ENCODE measurements around the gene POM121L2.
"Not testable (repeated sequence)": the region's sequence is repeated elsewhere in the genome, so short reads cannot be mapped to it uniquely, and the experiment has no call there.

DNA sequence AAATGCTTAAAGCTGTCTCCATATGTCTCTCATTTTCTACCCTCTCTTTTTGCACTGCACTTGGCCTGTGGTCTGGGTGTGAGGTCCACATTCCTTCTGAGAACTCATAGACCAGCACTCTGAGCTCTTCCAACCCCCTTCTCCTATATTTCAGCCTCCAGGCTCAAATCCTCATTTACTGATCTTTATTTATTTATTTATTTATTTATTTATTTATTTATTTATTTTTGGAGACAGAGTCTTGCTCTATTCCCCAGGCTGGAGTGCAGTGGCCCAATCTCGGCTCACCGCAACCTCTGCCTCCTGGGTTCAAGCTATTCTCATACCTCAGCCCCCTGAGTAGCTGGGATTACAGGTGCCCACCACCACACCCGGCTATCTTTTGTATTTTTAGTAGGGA lies 45.1 kb downstream of the POM121L2 start:
- TF ChIP-seq, protein P1, sequence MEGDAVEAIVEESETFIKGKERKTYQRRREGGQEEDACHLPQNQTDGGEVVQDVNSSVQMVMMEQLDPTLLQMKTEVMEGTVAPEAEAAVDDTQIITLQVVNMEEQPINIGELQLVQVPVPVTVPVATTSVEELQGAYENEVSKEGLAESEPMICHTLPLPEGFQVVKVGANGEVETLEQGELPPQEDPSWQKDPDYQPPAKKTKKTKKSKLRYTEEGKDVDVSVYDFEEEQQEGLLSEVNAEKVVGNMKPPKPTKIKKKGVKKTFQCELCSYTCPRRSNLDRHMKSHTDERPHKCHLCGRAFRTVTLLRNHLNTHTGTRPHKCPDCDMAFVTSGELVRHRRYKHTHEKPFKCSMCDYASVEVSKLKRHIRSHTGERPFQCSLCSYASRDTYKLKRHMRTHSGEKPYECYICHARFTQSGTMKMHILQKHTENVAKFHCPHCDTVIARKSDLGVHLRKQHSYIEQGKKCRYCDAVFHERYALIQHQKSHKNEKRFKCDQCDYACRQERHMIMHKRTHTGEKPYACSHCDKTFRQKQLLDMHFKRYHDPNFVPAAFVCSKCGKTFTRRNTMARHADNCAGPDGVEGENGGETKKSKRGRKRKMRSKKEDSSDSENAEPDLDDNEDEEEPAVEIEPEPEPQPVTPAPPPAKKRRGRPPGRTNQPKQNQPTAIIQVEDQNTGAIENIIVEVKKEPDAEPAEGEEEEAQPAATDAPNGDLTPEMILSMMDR (conservative IDR thresholded peaks at IDR 0.05; ENCODE audit: low read length): not testable (repeated sequence)
- TF ChIP-seq EZH2phosphoT487 (IDR thresholded peaks at IDR 0.05; ENCODE audit: borderline replicate concordance): not testable (repeated sequence)
